Measurements from ENCODE around the gene CHRM1.

Gene CHRM1

GRCh38 chr11:62889484-62890437 lies 31.4 kb downstream of the CHRM1 start:
- TF ChIP-seq, protein P1, sequence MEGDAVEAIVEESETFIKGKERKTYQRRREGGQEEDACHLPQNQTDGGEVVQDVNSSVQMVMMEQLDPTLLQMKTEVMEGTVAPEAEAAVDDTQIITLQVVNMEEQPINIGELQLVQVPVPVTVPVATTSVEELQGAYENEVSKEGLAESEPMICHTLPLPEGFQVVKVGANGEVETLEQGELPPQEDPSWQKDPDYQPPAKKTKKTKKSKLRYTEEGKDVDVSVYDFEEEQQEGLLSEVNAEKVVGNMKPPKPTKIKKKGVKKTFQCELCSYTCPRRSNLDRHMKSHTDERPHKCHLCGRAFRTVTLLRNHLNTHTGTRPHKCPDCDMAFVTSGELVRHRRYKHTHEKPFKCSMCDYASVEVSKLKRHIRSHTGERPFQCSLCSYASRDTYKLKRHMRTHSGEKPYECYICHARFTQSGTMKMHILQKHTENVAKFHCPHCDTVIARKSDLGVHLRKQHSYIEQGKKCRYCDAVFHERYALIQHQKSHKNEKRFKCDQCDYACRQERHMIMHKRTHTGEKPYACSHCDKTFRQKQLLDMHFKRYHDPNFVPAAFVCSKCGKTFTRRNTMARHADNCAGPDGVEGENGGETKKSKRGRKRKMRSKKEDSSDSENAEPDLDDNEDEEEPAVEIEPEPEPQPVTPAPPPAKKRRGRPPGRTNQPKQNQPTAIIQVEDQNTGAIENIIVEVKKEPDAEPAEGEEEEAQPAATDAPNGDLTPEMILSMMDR (IDR thresholded peaks at IDR 0.05; ENCODE audit: low read length, missing control alignments) = no peak
- no peak overlapping the region for H3K4me3 ChIP-seq (replicated peaks; ENCODE audit: low read depth, low read length)
- DNase-seq (ENCODE audit: low read depth) = peak; percentile 48

DNA sequence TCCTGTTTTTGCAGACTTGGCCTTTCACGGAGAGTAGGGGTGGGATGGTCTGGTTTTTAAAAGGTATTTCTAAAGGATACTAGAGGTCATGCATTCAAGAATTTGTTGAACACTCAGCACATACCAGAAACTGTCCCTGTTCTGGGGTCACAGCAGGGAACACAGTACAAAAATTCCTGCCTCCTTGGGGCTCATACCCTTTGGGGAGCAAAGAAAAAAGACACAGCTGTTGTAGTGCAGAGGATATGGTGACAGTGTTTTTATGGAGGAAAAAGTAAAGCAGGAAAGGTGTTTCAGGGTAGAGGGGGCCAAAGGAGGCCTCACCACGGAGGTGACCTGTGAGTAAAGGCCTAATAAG lies 32.1 kb downstream of the CHRM1 start:
- TF ChIP-seq, protein P1 (IDR thresholded peaks at IDR 0.05; ENCODE audit: low read length, missing control alignments) = no peak
- no peak overlapping the region for H3K4me3 ChIP-seq (replicated peaks; ENCODE audit: low read depth, low read length)
- no peak for DNase-seq (ENCODE audit: low read depth)

DNA sequence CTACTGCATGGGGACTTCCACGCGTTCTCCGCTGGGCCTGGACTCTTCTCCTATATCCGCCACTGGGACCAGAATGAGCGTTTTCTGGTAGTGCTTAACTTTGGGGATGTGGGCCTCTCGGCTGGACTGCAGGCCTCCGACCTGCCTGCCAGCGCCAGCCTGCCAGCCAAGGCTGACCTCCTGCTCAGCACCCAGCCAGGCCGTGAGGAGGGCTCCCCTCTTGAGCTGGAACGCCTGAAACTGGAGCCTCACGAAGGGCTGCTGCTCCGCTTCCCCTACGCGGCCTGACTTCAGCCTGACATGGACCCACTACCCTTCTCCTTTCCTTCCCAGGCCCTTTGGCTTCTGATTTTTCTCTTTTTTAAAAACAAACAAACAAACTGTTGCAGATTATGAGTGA lies 32.8 kb downstream of the CHRM1 start:
- H3K4me3 ChIP-seq (replicated peaks; ENCODE audit: low read depth, low read length) = no peak overlapping the region
- TF ChIP-seq, protein P1 (IDR thresholded peaks at IDR 0.05; ENCODE audit: low read length, missing control alignments) = no peak
- no peak for DNase-seq (ENCODE audit: low read depth)

- no peak for DNase-seq (ENCODE audit: low read depth)
- H3K4me3 ChIP-seq (replicated peaks; ENCODE audit: low read depth, low read length) = peak overlapping the region; percentile 74
- TF ChIP-seq, protein P1 (IDR thresholded peaks at IDR 0.05; ENCODE audit: low read length, missing control alignments) = no peak
Measured at GRCh38 chr11:62885137-62885750, 35.9 kb downstream of the CHRM1 start.

- TF ChIP-seq, protein P1 (IDR thresholded peaks at IDR 0.05; ENCODE audit: low read length, missing control alignments) = no peak
- DNase-seq (ENCODE audit: low read depth) = no peak
- peak overlapping the region; percentile 74 for H3K4me3 ChIP-seq (replicated peaks; ENCODE audit: low read depth, low read length)
Measured at GRCh38 chr11:62883673-62884072, 37.5 kb downstream of the CHRM1 start.

- H3K4me3 ChIP-seq (replicated peaks; ENCODE audit: low read depth, low read length) = peak overlapping the region; percentile 74
- TF ChIP-seq, protein P1 (IDR thresholded peaks at IDR 0.05; ENCODE audit: low read length, missing control alignments) = no peak
- DNase-seq (ENCODE audit: low read depth) = no peak
Measured at GRCh38 chr11:62882788-62883501, 38.2 kb downstream of the CHRM1 start.
